GM19468 (cell line): ENCODE data around the gene MXRA8.

ENCODE experiments used
- ATAC-seq: cut with Tn5 transposase; IDR thresholded peaks from one replicate; pipeline ENCODE4 v1.9.1; 2021; ENCODE audit warnings: mild to moderate bottlenecking, moderate library complexity, moderate number of reproducible peaks; ENCODE audit not compliant: unreplicated experiment; ENCODE audit errors: extremely low read depth

MXRA8 gene

DNA sequence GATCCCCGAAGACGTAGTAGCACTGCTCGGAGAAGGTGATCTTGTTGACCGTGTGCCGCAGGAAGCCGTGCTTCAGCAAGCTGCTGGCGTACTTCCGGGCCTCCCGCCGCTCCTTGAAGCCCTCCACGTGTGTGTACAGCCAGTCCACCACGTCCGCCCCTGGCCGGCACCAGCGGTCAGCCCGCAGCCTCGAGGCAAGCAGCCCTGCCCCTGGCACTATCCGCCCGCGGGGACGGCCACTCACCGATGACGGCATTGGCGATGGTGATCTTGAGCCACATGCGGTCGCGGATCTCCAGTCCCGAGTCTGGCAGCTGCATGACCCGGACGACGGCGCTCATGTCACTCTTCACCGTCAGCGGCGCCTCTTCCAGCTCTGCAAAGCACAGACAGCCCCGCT is 20.1 kb downstream of the MXRA8 start:
- ATAC-seq: no peak

DNA sequence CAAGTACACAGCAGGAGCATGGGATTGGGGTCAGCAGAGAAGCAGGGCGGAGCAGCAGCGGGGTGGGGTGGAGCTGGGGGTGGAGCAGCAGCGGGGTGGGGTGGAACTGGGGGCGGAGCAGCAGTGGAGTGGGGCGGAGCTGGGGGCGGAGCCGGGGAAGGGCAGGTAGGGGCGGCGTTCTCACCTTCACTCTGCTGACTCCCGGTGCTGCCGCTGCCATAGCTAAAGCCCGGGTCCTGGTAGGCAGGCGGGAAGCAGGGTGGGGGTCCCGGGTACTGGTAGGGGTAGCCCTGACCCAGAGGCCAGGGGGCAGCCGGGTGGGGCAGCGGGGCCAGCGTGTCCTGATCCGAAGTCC is 20.6 kb downstream of the MXRA8 start:
- ATAC-seq: no peak

DNA sequence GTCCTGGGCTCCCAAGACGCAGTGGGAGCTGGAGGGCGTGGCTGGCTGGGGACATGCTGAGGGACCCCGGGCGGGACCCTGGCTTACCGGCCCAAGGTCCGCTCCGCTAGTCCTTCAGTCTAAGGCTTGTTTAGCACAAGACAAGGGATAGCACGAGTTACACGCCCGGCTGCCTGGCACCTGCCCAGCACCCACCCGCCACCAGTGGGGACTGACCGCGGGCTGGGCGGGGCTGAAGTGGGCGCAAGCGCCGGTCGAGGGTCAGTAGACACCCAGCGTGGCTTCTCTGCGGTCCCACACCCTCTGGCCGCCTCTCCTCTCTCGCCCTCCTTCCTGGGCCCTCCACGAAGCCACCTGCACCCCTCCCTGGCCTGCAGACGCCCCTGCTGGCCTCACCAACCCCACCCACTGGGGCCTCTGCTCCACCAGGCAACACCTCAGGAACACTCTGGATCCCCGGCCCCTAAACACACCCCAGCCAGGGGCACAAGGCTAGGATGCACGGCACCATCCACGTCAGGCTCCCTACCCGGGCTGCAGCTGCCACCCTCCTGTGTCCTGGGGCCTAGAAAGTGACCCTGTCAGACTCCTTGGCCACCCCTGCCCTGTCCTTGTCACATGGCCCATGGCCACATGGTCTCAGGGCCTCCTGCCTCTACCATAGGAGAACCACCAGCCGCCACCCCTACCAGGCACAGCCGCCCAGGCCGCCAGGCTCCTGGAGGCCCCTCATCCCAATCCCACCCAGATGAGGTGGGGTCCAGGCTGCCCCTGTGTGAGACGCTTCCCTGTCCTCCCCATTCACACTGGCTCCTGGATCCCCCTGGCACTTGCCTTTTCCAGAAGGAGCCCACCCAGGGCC is 21.2 kb downstream of the MXRA8 start:
- no peak for ATAC-seq

DNA sequence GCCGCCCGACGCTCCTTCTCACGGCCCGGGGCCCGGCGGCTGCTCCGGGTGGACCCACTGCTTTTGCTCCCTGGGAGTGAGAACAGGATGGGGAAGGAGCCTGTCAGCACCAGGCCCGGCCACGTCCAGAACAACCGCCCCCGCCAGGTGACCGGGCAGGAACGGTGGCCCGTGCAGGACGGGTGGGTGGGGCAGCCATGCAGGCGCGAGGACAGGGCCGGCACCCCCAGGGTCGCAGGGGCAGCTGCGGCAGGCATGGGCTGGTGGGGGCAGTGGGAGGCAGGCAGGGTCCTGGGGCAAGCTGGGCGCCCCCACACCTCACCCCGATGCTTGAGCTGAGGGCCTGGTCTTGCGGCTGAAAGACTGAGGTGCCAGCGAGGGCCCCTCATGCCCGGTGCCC is 21.9 kb downstream of the MXRA8 start:
- no peak for ATAC-seq

DNA sequence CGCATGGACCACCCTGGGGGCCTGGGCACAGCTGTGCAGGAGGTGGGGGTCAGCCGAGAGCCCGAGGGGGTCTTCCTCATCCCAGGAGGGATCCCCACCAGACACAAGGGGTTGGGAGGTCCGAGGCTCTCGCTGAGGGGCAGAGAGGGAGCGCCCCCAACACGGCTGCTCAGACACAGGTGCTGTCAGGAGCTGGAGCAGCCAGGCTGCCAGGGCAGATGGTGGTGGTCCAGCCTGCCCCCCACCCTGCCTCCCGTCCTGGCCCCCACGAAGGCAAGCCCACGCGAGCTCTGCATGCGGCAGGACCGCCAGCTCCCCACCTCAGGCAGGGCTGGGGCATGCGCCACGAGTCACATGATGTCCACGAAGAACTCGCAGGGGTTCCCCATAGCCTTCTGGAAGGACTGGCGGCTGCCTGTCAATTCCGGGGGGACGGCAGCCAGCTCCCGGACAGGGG is 22.5 kb downstream of the MXRA8 start:
- no peak for ATAC-seq

DNA sequence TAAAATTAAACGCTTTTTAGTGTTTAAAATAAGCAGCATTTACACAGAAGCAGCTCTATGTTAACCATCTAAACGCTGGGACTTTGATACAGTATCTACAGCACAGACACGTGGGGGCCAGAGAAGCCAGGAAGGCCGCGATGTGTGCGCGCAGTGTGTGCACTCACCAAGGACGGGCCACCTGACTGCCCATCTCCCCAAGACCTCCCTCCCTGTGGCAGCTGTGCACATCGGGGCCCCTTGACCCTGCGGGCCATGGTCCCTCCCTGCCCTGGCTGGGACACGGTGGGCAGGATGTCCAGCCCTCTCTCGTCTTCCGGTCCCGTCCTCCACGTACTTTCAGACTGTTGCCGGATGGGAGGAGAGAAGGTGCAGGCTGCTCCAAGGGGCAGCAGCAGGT is 23.1 kb downstream of the MXRA8 start:
- ATAC-seq: no peak

DNA sequence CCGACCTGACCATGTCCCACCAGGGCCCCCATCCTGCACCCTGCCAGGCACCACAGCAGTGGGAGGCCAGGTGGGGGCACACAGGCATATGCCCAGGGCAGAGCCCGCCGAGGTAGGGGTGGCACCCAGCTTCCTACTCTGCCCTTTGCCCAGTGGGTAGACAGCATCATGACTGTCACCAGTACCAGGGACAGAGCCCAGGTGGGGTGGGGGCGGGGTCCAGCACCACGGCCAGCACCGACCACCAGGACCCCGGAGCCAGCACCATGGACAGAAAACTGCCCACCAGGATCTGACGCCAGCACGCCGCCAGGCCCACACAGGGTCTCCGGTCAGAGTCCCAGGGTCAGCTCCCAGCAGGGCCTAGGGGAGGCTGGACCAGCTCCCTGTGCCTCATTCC is 23.5 kb downstream of the MXRA8 start:
- ATAC-seq: no peak

DNA sequence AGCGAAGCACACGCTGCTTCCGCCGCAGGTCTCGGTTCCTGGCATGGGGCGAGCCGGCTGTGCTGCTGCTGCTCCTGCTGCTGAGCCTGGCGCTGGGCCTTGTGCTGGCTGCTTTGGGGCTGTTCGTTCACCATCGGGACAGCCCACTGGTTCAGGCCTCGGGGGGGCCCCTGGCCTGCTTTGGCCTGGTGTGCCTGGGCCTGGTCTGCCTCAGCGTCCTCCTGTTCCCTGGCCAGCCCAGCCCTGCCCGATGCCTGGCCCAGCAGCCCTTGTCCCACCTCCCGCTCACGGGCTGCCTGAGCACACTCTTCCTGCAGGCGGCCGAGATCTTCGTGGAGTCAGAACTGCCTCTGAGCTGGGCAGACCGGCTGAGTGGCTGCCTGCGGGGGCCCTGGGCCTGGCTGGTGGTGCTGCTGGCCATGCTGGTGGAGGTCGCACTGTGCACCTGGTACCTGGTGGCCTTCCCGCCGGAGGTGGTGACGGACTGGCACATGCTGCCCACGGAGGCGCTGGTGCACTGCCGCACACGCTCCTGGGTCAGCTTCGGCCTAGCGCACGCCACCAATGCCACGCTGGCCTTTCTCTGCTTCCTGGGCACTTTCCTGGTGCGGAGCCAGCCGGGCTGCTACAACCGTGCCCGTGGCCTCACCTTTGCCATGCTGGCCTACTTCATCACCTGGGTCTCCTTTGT is 24.7 kb downstream of the MXRA8 start:
- no peak for ATAC-seq

DNA sequence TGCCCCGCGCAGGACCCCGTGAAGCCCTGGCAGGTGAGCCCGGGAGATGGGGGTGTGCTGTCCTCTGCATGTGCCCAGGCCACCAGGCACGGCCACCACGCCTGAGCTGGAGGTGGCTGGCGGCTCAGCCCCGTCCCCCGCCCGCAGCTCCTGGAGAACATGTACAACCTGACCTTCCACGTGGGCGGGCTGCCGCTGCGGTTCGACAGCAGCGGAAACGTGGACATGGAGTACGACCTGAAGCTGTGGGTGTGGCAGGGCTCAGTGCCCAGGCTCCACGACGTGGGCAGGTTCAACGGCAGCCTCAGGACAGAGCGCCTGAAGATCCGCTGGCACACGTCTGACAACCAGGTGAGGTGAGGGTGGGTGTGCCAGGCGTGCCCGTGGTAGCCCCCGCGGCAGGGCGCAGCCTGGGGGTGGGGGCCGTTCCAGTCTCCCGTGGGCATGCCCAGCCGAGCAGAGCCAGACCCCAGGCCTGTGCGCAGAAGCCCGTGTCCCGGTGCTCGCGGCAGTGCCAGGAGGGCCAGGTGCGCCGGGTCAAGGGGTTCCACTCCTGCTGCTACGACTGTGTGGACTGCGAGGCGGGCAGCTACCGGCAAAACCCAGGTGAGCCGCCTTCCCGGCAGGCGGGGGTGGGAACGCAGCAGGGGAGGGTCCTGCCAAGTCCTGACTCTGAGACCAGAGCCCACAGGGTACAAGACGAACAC is 25.4 kb downstream of the MXRA8 start:
- ATAC-seq: no peak

DNA sequence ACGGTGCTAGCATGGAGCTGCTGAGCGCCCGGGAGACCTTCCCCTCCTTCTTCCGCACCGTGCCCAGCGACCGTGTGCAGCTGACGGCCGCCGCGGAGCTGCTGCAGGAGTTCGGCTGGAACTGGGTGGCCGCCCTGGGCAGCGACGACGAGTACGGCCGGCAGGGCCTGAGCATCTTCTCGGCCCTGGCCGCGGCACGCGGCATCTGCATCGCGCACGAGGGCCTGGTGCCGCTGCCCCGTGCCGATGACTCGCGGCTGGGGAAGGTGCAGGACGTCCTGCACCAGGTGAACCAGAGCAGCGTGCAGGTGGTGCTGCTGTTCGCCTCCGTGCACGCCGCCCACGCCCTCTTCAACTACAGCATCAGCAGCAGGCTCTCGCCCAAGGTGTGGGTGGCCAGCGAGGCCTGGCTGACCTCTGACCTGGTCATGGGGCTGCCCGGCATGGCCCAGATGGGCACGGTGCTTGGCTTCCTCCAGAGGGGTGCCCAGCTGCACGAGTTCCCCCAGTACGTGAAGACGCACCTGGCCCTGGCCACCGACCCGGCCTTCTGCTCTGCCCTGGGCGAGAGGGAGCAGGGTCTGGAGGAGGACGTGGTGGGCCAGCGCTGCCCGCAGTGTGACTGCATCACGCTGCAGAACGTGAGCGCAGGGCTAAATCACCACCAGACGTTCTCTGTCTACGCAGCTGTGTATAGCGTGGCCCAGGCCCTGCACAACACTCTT is 26.2 kb downstream of the MXRA8 start:
- no peak for ATAC-seq

DNA sequence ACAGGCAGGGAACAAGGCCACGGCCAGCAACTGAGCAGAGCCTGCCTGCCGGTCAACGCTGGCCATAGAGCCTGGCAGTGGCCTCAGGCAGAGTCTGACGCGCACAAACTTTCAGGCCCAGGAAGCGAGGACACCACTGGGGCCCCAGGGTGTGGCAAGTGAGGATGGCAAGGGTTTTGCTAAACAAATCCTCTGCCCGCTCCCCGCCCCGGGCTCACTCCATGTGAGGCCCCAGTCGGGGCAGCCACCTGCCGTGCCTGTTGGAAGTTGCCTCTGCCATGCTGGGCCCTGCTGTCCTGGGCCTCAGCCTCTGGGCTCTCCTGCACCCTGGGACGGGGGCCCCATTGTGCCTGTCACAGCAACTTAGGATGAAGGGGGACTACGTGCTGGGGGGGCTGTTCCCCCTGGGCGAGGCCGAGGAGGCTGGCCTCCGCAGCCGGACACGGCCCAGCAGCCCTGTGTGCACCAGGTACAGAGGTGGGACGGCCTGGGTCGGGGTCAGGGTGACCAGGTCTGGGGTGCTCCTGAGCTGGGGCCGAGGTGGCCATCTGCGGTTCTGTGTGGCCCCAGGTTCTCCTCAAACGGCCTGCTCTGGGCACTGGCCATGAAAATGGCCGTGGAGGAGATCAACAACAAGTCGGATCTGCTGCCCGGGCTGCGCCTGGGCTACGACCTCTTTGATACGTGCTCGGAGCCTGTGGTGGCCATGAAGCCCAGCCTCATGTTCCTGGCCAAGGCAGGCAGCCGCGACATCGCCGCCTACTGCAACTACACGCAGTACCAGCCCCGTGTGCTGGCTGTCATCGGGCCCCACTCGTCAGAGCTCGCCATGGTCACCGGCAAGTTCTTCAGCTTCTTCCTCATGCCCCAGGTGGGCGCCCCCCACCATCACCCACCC is 27.0 kb downstream of the MXRA8 start, which contains the start of gene TAS1R3:
Gene TAS1R3 (plus strand): TSS at position 213 of the 898 bp plus-strand sequence. CDS start 66 bp downstream, at position 279.
- no peak for ATAC-seq

DNA sequence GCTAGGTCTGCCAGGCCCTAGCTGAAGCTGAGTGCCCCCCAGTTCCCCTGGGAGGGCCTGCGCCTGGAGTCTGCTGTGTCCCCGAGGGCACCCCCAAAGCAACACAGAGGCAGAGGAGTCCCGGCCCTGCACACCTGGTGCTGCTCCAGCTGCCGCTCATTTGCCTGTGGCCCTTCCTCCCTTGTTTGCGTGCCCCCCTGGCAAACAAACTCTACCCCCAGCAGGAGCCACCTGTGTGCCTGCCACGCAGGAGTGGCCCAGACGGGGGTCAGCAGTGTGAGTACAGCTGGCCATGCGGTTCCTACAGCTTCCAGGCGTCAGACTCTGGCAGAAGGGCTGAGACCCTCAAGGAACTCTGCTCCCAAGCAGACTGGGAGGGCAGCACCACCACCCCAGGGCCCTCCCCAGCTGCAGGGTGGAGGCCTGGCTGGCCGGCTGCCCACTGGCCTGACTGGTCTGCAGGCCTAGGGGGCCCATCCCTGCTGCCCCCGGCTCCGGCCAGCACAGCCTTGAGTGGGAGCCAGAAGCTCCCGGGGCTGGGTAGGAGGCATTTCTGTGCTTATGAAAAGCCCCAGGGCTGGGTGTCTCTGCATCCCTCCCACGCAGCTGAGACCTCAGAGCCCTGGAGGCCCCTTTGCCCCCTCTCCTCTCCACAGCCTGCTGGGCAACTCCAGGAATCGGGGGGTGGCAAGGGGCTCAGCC is 27.8 kb downstream of the MXRA8 start:
- no peak for ATAC-seq

DNA sequence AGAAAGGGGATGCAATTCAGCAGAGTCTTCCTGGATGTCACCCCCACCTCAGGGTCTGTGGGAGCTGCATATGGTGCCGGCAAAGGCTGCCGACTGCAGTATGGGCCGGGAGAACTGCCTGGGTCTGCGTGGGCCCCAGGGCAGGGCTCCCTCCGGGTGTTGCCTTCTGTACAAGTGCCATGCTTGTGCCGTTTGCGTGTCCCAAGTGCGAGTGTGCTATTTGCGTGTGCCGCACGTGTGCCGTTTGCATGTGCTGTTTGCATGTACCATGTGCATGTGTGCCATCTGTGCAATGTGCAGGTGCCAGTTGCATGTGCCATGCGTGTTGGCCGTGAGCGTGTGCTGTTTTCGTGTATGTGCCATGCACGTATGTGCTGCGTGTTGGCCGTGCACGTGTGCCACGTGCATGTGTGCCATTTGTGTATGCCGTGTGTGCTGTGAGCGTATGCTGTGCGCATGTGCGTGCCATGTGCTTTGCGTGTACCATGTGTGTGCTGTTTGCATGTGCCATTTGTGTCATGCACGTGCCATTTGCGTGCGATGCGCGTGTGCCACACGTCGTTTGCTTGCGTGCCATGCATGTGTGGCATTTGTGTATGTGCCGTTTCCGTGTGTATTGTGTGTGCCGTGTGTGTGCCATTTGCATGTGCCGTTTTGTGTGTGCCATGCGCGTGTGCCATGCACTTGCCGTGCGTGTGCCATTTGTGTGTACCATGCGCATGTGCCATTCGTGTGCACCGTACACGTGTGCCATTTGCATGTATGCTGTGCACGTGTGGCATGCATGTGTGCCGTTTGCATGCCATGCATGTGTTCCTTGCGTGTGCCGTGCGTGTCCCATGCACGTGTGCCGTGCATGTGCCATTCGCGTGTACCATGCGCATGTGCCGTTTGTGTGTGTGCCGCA is 28.8 kb downstream of the MXRA8 start:
- no peak for ATAC-seq

DNA sequence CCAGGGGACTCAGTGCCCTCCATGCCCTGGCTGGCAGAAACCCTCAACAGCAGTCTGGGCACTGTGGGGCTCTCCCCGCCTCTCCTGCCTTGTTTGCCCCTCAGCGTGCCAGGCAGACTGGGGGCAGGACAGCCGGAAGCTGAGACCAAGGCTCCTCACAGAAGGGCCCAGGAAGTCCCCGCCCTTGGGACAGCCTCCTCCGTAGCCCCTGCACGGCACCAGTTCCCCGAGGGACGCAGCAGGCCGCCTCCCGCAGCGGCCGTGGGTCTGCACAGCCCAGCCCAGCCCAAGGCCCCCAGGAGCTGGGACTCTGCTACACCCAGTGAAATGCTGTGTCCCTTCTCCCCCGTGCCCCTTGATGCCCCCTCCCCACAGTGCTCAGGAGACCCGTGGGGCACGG is 30.1 kb downstream of the MXRA8 start:
- ATAC-seq: no peak

DNA sequence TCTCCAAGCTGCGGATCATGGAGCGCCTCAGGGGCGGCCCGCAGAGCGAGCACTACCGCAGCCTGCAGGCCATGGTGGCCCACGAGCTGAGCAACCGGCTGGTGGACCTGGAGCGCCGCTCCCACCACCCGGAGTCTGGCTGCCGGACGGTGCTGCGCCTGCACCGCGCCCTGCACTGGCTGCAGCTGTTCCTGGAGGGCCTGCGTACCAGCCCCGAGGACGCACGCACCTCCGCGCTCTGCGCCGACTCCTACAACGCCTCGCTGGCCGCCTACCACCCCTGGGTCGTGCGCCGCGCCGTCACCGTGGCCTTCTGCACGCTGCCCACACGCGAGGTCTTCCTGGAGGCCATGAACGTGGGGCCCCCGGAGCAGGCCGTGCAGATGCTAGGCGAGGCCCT is 31.1 kb downstream of the MXRA8 start:
- no peak for ATAC-seq

DNA sequence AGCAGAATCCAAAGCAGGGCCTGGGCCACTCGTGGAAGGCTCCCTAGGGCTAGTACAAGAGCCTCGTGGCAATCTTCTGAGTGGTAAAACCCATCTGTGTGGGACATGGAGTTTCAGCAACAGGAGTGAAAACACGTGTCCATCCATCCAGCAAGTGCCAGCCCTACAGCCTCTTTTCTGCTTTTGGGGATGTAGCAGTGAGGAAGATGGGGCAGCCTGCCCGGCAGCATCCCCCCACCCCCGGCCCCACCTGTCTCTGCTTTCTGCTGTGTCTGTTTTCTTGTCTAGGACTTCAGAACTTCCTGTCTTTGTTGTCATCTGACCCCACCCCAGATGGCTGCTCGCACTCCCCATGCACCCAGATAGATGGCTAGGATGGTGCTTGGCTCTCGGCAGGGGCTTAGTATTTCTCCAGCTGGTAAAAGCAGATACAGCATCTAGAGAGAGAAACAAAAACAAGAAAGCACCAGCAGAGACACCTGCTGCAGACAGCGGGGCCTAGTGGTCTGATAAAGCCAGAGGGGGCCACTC is 32.2 kb downstream of the MXRA8 start:
- no peak for ATAC-seq

DNA sequence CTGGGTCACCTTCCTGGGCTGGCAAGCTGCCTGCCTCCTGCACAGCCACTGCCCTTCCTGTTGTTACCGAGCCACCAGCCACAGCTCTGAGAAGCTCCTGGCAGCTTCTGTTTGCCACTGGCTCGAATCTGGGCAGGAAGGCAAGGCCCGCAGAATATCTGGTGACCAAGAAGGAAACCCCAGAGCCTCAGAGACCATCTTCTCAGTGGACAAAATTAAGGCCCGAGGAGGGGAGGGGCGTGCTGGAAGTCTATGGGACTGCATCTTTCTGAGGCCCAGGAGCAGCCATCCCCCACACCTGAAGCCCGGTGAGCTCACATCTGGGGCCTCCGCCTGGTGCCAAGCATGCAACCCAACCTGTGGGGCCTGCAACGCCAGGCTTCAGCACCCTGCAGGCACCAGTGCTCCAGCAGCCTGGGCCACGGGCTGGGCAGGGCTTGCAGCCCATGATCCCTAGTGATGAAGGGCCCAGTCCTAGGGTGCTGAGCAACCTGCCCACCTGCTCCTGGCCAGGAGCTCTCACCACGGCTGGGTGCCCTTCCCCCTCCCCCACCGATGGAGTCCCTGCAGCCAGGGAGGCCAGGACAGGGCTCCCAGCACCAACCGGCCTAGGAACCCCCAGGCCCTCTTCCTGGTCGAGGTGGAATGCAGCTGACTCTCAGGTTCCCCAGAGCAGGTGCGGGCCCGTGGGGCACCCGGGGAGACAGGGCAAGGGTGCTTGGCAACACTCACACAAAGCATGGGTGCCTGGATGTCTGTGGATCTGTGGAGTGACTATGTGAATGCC is 32.9 kb downstream of the MXRA8 start:
- ATAC-seq: no peak
